GM10847 (cell line): ENCODE data around the gene EXO1.

Experiments
- POLR2A ChIP-seq: IDR thresholded peaks from 2 replicates; pipeline ENCODE4 v1.6.1; 2011; ENCODE audit not compliant: insufficient read length; ENCODE audit errors: extremely low read depth

Gene EXO1

GRCh38 chr1:241918879-241919278, 70.9 kb downstream of the EXO1 start:
- TF ChIP-seq POLR2A, result no peak

- TF ChIP-seq POLR2A, result no peak
Observed at GRCh38 chr1:241924080-241924808, 76.2 kb downstream of the EXO1 start.

- TF ChIP-seq POLR2A, result no peak
Observed at GRCh38 chr1:241926141-241926540, 78.1 kb downstream of the EXO1 start.

GRCh38 chr1:241927321-241927720, 79.3 kb downstream of the EXO1 start:
- TF ChIP-seq POLR2A, result no peak

- TF ChIP-seq POLR2A, result no peak
Observed at GRCh38 chr1:241932845-241933244, 84.8 kb downstream of the EXO1 start.

- TF ChIP-seq POLR2A, result no peak
Observed at GRCh38 chr1:241934201-241934848, 86.3 kb downstream of the EXO1 start.

GRCh38 chr1:241934866-241935265, 86.9 kb downstream of the EXO1 start:
- TF ChIP-seq POLR2A, result no peak
